Mesodermal cell (in vitro differentiated cells): Measurements from ENCODE around the gene ZNF827.

Source experiments
- H3K27ac ChIP-seq: 2 replicates; pipeline ENCODE4 v1.7.0; 2013; ENCODE audit warnings: mild to moderate bottlenecking, low read depth, low read length, moderate library complexity; ENCODE audit not compliant: severe bottlenecking
- H3K36me3 ChIP-seq: 2 replicates; pipeline ENCODE4 v1.7.1; 2013; ENCODE audit warnings: mild to moderate bottlenecking, low read length, moderate library complexity; ENCODE audit not compliant: control insufficient read depth, insufficient read depth
- H3K4me1 ChIP-seq: one replicate; pipeline ENCODE4 v1.7.1; 2013; ENCODE audit warnings: mild to moderate bottlenecking, low read length; ENCODE audit not compliant: insufficient read depth, control insufficient read depth, poor library complexity, severe bottlenecking
- H3K4me3 ChIP-seq: 2 replicates; pipeline ENCODE4 v1.7.0; 2013; ENCODE audit warnings: low read length, control low read depth, mild to moderate bottlenecking; ENCODE audit not compliant: insufficient read depth, poor library complexity, severe bottlenecking; ENCODE audit errors: extremely low read depth
- H3K9me3 ChIP-seq: 2 replicates; pipeline ENCODE4 v1.7.1; 2013; ENCODE audit warnings: mild to moderate bottlenecking, low read length, moderate library complexity; ENCODE audit not compliant: control insufficient read depth
- WGBS, 2 experiments: methylation state at CpG; one replicate each; pipeline ENCODE4 v1.1.5; 2013; ENCODE audit warnings: missing lambda C conversion rate in 2 of 2; ENCODE audit not compliant: insufficient coverage in 2 of 2; 5-methylcytosine and 5-hydroxymethylcytosine counted together

The ZNF827 gene

DNA sequence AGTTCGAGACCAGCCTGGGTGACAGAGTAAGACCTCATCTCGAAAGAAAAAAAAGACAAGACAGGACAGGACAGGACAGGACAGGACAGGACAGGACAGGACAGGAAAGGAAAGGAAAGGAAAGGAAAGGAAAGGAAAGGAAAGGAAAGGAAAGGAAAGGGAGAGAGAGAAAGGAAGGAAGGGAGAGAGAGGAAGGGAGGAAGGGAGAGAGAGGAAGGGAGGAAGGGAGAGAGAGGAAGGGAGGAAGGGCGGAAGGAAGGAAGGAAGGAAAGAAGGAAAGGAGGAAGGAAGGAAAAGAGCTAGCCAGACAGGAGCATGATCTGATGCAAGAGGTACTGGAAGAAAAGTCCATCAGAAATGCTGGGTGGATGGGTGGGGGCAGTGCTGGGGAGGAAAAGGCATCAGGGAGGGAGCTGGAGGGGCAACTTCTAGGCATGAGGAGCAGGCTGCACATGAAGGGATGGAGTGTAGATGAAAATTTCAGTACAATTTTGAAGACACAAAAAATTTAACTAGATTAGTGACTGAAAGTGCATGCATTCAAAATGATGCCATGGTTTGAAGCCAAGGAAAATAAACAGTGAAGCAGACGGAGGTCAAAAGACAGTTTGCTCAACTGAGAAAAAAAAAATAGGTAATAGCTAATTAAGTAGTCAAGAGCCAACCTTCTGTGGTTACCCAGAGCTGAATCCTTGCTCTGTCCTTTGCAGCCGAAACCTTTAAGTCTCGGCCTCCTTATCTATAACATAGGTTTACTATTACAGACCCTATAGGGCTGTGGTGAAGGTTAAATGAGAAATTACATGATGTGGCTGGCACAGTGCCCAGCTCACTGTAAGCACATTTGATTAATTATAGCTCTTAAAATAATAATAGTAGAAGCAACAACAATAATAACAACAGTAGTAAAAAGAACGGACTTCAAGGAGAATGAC, 59.9 kb downstream of the ZNF827 start:
- H3K27ac ChIP-seq: no peak overlapping the region
- 98 to 100% methylated on average over 2 to 4 of the region's 7 CpGs for WGBS, 2 experiments
- no peak overlapping the region for H3K4me3 ChIP-seq
- peaks cover 45% of the 10 kb centered on the region for H3K36me3 ChIP-seq
- H3K4me1 ChIP-seq: no peaks in the 10 kb centered on the region
- H3K9me3 ChIP-seq: no peaks in the 10 kb centered on the region

DNA sequence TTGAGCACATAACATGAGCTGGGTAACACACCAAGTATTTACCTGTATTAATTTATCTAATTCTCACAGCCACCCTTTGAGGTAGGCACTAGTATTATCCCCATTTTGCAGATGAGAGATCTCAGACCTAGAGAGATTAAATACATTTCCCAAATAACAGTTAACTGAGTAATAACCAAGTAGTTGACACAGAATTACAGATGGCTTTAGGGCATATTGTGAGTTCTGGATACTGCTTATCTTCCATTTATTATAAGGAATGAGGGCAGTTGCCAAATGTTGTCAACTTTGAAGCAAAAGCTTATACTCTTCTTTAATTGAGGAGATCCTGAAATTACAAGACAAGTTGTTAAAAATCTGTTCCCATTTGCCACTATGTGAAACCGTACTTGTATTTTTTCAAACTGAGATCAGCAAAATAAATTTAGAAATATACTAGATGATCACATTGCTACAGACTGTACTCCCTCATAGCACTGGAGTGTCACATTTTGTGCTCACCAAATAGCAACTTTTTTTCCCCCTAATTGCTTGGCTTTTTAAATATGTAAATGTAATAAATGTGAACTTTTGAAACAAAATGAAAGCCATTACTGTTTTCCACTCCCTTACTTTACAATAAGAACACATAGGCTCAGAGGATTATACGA, 62.0 kb downstream of the ZNF827 start:
- Histone ChIP-seq H3K36me3 (peaks cover 51% of the 10 kb centered on the region), H3K27ac (no peak overlapping the region), H3K4me1 (no peaks in the 10 kb centered on the region), H3K4me3 (no peak overlapping the region), H3K9me3 (no peaks in the 10 kb centered on the region)
- no CpG with 5 or more reads among the region's 2 CpGs for WGBS, 2 experiments

DNA sequence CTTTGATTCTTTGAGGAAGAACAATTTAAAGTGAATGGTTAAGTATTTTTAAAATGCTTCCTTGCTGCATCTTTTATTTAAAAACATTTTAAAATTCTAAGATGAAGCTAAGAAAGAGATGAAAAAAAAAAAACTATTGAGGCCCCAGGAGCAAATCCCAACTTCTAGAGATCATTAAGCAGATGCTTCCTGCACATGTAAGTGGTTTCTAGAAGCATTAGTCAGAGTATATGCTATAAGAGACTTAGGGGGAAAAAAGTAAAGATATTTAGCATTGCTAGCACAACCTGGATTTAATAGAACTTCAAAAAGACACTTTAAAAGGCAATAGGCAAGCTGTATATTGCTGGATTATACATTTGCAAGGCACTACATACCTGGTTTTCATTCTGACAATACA, 64.7 kb downstream of the ZNF827 start:
- peaks cover 46% of the 10 kb centered on the region for H3K36me3 ChIP-seq
- H3K4me1 ChIP-seq: no peaks in the 10 kb centered on the region
- H3K4me3 ChIP-seq: no peak overlapping the region
- H3K27ac ChIP-seq: no peak overlapping the region
- no peaks in the 10 kb centered on the region for H3K9me3 ChIP-seq

DNA sequence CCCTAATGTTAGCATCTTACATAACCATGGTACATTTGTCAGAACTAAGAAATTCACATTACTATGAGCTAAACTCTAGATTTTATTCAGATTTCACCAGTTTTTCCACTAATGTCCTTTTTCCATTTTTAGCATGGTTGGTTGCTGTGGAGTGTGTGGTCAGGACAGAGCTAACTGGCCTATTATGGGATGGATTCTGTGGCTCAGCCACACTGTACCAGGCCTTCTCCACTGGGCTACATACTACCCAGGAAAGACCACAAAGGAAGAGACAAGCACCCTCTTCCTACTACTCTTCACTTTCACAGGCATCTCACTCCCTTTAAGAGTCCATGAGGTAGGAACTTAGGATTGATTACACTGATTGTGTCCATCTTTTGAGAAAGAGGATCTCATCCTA, 67.4 kb downstream of the ZNF827 start:
- Histone ChIP-seq H3K27ac (no peak overlapping the region), H3K4me3 (no peak overlapping the region), H3K9me3 (no peaks in the 10 kb centered on the region), H3K36me3 (peaks cover 40% of the 10 kb centered on the region), H3K4me1 (no peaks in the 10 kb centered on the region)

DNA sequence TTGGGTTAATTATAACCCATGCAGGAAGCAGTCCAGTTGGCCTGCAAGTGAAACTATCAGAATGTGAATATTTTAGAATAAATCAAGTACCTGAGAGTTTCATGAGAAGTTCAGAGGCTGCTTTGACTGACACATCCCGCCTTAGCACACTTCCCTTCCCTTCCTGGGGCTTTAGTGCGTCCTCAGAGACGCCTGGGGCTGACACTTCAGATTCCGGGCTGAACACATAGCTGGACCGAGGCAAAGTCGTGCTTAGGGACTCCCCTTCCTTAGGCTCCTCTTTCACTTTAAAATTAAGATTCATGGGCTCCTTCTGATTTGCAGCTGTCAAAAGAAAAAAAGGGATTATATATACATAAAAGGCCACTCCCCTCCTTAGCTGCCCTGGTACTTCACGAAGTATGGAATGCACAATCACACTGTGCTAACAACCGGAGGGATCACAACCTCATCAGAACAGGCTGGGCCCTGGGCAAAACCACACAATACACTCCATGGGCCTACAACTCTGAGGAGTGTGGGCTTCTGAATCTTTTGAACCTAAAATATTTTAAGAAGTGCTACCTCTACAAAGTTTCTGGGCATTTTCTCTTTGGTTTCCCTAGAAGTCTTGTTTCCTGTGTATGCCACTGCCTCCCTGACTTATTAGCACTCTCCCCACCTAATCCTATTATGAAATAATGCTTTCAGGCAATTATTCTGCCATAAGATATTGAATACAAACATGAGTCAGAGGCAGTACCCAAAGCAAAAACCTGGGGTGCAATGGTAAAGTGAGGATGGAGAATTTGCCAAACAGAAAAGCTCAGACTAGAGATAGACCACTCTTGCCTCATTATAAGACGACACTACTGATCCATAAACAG, 68.2 kb downstream of the ZNF827 start:
- Histone ChIP-seq H3K4me3 (no peak overlapping the region), H3K27ac (no peak overlapping the region), H3K4me1 (no peaks in the 10 kb centered on the region), H3K36me3 (peaks cover 41% of the 10 kb centered on the region), H3K9me3 (no peaks in the 10 kb centered on the region)
- 87 to 90% methylated on average over 3 to 5 of the region's 9 CpGs for WGBS, 2 experiments

DNA sequence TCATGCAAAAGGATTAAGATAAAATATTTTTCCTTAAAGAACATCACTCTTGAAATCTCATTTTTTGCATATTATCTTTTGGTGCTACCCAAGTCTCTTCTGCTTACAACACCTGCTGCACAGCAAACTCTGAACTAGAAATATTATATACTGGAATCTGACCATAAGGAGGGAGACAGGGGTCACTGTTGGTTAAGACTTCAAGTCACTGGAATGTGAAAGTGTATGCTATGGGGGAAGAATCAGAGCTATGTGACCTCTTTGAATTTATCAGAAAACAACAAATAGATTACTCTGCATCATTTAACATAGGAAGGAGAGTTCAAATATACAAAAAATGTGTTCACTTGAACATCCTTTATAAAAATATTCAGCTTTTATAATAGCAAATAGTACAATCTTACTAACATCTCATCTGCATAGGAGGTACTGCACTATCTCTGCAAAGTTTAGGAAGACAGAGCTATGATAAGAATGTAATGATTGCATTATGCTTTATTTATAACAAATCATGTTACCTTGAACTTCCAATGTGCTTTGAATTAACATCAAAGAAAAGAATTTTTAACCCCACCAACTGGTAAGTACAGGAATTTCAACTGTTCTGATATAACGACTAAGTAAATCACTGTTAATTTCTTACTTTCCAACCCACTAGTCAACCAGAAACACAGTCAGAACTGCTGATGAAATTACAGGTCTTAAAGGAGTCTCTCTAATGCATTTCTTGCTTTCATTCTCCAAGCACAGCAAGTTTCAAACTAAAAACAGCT, 69.8 kb downstream of the ZNF827 start:
- Histone ChIP-seq H3K4me1 (no peaks in the 10 kb centered on the region), H3K4me3 (no peak overlapping the region), H3K27ac (no peak overlapping the region), H3K36me3 (peaks cover 40% of the 10 kb centered on the region), H3K9me3 (no peaks in the 10 kb centered on the region)
- 100% methylated on average over 1 of the region's 1 CpG; no CpG with 5 or more reads in 1 of the 2 experiments for WGBS, 2 experiments

DNA sequence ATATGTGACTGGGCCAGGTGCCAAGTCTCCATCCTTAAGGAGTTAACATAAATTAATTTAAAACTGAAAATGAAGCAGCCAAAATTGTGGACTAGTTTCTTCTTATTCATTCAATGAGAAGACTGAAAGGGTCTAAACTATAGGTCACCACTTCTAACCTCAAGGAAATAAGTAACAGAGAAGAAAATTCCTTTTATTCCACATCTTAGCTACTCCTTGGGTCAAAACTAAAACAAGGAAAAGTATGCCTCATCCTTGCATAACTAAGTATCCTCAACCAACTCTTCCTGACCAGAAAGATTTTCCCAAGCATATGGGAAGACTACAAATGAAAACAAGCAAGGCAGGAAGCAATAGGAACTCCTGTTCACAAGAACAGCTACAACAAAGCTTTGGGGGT, 71.2 kb downstream of the ZNF827 start:
- Histone ChIP-seq H3K4me3 (no peak overlapping the region), H3K36me3 (peaks cover 34% of the 10 kb centered on the region), H3K27ac (no peak overlapping the region), H3K9me3 (no peaks in the 10 kb centered on the region), H3K4me1 (no peaks in the 10 kb centered on the region)

DNA sequence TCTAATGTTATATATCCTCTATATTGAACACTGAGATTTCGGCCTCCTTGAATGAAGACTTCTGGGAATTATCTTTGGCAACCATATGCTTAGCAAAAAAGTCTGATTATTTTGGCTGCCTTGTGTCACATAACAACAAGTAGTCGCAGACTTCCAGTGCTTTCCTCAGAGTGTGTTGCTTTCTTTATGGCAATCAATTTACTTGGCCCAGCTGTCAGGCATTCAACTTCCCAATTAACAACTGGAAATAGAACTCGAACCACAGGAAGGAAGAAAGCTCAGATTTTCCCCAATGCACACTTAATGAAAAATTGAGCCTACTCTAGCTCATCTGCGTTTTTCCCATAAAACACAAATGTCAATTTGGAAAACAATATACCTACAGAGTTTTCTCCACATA, 71.6 kb downstream of the ZNF827 start:
- H3K4me1 ChIP-seq: no peaks in the 10 kb centered on the region
- H3K9me3 ChIP-seq: no peaks in the 10 kb centered on the region
- H3K27ac ChIP-seq: no peak overlapping the region
- peaks cover 29% of the 10 kb centered on the region for H3K36me3 ChIP-seq
- 96 to 100% methylated on average over 3 of the region's 4 CpGs for WGBS, 2 experiments
- H3K4me3 ChIP-seq: no peak overlapping the region

DNA sequence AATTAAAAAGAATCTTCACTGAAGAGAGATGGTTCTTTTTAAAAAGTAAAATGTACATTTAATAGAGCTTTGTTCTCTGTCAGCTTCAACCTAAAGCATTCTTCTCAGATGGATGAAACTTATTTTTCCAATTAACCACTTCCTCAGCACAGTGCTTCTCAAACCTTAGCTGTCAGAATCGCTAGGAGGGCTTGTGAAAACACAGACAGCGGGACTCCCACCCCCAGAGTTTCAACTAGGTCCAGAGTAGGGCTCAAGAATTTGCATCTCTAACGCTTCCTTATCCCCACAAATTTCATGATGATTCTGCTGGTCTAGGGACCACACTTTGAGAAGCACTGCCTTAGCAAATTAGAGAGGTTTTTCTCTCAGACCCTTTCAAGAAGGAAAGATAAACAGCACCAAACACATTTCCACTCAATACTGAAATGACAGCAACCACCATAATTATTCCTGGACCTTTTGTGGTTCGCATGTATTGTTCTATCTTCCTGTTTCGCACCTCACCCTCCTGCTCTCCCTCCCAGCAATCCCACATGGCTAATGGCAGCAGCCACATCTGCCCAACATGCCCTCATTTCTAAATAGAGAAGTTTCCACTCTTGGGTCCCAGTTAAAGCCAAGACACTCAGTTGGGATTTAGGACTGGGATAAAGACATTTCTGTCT, 73.2 kb downstream of the ZNF827 start:
- H3K27ac ChIP-seq: no peak overlapping the region
- no peak overlapping the region for H3K4me3 ChIP-seq
- WGBS, 2 experiments: 93 to 94% methylated on average over 4 to 5 of the region's 5 CpGs
- H3K36me3 ChIP-seq: peaks cover 25% of the 10 kb centered on the region
- H3K4me1 ChIP-seq: no peaks in the 10 kb centered on the region
- H3K9me3 ChIP-seq: no peaks in the 10 kb centered on the region

DNA sequence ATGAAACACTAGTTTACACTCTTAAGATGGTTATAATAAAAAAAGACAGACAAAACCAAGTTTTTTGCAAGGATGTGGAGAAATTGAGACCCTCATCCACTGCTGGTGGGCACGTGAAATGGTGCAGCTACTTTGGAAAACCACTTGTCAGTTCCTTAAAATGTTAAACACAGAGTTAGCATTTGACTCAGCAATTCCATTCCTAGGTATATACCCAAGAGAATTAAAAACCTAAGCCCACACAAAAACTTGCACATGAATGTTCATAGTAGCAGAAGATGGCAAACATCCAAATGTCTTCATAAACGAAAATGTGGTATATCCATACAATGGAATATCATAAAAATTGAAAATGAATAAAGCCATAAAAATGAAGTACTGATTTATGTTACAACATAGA, 75.4 kb downstream of the ZNF827 start:
- Histone ChIP-seq H3K4me1 (no peaks in the 10 kb centered on the region), H3K4me3 (no peak overlapping the region), H3K9me3 (no peaks in the 10 kb centered on the region), H3K36me3 (peaks cover 35% of the 10 kb centered on the region), H3K27ac (no peak overlapping the region)
- WGBS, 2 experiments: 67 to 86% methylated on average over 1 of the region's 2 CpGs
